Fibroblast of skin of right quadriceps (primary cell): Measurements from ENCODE around the gene RPS15.
A peak's percentile ranks its signal among the peaks of the same experiment; 100 is the strongest.

Source experiments
- DNase-seq: peaks from one replicate; pipeline ENCODE4 v3.0.0-alpha.2; 2013

The RPS15 gene

GRCh38 chr19:1455002-1455335 lies 16.8 kb downstream of the RPS15 start:
- no peak for DNase-seq

- DNase-seq = peak; percentile 45
These were observed 17.3 kb downstream of the RPS15 start for GRCh38 chr19:1455336-1456120.

- no peak for DNase-seq
These were observed 18.1 kb downstream of the RPS15 start for GRCh38 chr19:1456121-1456900.

DNA sequence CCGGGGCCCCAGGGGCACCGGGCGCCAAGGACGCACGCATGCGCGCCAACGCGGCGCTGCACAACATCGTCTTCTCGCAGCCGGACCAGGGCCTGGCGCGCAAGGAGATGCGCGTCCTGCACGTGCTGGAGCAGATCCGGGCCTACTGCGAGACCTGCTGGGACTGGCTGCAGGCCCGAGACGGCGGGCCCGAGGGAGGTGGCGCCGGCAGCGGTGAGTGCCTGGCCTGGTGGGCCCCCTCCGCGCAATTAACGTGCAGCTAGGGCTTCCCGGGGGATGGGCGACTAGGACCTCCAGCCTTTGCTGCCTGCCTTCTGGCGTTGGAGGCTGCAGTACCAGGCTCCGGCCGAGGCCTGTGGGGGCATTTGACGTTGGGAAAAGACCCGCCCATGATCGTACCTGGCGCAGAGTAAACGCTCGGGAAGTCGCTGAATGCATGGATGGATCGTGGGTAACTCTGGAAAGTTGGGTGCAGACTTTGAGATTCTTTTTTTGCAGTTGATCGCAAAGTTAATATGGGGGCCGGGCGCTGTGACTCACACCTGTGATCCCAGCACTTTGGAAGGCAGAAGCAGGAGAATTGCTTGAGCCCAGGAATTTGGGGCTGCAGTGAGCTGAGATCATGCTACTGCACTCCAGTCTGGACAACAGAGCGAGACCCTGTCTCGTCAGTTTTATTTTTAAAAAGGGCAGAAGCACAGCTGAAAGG lies 19.0 kb downstream of the RPS15 start:
- DNase-seq = no peak

DNA sequence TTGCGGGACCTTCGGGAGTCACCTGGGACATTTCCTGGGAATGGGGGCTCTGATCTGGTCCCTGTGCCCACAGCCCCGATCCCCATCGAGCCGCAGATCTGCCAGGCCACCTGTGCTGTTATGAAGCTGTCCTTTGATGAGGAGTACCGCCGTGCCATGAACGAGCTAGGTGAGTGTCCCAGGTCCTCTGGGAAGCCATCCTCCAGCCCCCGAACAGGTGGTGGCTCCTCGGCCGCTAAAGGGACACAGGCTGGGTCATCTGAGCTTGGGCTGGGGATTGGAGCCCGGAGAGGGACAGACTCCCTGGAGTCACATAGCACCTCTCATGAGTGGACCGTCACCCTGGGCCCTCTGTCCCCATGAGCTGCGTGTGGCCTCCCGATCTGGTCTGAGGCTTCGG lies 19.7 kb downstream of the RPS15 start:
- DNase-seq = no peak

DNA sequence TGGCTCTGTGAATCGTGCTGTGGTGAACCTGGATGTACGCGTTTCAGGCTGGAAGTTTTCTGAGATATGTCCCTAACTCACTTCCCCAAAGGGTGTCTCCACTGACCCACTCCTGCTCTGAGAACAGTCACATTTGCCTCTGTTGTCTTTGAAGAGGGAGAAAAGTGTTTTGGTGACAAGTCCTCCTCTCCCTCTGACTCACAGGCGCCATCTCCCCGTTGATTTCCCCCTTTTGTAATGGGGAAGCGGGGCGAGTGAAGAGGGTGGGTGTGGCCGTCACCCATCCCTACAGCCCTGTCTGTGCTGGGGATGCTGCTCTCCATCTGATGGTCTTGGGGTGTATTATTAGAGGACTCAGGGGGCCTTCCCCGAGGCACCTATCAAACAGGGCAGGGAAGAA lies 21.3 kb downstream of the RPS15 start:
- DNase-seq = no peak

- no peak for DNase-seq
These were observed 22.1 kb downstream of the RPS15 start for GRCh38 chr19:1460033-1460995.

DNA sequence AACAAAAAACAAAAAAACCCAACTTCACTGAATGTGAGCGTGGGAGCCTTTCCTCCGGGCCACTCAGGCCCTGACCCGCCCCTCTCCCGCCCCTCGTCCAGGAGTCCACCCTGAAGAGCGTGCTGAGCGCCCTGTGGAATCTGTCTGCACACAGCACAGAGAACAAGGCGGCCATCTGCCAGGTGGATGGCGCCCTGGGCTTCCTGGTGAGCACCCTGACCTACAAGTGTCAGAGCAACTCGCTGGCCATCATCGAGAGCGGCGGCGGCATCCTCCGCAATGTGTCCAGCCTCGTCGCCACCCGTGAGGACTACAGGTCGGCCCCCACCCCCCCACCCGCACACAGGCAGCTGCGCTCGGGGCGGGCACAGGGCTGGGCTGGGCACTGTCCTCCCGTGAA lies 23.7 kb downstream of the RPS15 start:
- no peak for DNase-seq

GRCh38 chr19:1465191-1466016 lies 27.2 kb downstream of the RPS15 start:
- DNase-seq = peak; percentile 40

GRCh38 chr19:1466018-1466460 lies 27.8 kb downstream of the RPS15 start:
- DNase-seq = no peak

DNA sequence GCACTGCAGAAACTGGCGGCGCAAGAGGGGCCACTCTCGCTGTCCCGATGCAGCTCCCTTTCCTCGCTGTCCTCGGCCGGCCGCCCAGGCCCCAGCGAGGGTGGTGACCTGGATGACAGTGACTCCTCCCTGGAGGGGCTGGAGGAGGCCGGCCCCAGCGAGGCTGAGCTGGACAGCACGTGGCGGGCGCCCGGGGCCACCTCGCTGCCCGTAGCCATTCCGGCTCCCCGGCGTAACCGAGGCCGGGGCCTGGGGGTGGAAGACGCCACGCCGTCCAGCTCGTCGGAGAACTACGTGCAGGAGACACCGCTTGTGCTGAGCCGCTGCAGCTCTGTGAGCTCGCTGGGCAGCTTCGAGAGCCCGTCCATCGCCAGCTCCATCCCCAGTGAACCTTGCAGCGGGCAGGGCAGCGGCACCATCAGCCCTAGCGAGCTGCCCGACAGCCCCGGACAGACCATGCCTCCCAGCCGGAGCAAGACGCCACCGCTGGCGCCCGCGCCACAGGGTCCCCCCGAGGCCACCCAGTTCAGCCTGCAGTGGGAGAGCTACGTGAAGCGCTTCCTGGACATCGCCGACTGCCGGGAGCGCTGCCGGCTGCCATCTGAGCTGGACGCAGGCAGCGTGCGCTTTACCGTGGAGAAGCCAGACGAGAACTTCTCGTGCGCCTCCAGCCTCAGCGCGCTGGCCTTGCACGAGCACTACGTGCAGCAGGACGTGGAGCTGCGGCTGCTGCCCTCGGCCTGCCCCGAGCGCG lies 28.4 kb downstream of the RPS15 start:
- DNase-seq = no peak

DNA sequence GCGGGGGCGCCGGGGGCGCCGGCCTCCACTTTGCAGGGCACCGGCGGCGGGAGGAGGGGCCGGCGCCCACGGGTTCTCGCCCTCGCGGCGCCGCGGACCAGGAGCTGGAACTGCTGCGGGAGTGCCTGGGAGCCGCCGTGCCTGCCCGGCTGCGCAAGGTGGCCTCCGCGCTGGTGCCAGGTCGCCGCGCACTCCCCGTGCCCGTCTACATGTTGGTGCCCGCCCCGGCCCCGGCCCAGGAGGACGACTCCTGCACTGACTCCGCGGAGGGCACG lies 29.0 kb downstream of the RPS15 start:
- no peak for DNase-seq

DNA sequence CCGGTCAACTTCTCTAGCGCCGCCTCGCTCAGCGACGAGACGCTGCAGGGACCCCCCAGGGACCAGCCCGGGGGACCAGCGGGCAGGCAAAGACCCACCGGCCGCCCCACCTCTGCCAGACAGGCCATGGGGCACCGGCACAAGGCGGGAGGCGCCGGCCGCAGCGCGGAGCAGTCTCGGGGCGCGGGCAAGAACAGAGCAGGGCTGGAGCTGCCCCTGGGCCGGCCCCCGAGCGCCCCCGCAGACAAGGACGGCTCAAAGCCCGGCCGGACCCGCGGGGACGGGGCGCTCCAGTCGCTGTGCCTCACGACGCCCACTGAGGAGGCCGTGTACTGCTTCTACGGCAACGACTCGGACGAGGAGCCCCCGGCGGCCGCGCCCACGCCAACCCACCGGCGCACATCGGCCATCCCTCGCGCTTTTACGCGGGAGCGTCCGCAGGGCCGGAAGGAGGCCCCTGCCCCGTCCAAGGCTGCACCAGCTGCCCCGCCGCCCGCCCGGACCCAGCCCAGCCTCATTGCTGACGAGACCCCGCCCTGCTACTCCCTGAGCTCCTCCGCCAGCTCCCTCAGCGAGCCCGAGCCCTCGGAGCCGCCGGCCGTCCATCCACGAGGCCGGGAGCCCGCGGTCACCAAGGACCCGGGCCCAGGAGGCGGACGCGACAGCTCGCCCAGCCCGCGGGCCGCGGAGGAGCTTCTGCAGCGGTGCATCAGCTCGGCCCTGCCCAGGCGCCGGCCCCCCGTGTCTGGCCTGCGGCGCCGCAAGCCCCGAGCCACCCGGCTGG lies 29.5 kb downstream of the RPS15 start:
- no peak for DNase-seq

GRCh38 chr19:1468274-1468820 lies 30.2 kb downstream of the RPS15 start:
- no peak for DNase-seq

- peak; percentile 25 for DNase-seq
These were observed 30.6 kb downstream of the RPS15 start for GRCh38 chr19:1468821-1469254.

- DNase-seq = no peak
These were observed 31.3 kb downstream of the RPS15 start for GRCh38 chr19:1469255-1470054.

- no peak for DNase-seq
These were observed 31.8 kb downstream of the RPS15 start for GRCh38 chr19:1470055-1470304.

DNA sequence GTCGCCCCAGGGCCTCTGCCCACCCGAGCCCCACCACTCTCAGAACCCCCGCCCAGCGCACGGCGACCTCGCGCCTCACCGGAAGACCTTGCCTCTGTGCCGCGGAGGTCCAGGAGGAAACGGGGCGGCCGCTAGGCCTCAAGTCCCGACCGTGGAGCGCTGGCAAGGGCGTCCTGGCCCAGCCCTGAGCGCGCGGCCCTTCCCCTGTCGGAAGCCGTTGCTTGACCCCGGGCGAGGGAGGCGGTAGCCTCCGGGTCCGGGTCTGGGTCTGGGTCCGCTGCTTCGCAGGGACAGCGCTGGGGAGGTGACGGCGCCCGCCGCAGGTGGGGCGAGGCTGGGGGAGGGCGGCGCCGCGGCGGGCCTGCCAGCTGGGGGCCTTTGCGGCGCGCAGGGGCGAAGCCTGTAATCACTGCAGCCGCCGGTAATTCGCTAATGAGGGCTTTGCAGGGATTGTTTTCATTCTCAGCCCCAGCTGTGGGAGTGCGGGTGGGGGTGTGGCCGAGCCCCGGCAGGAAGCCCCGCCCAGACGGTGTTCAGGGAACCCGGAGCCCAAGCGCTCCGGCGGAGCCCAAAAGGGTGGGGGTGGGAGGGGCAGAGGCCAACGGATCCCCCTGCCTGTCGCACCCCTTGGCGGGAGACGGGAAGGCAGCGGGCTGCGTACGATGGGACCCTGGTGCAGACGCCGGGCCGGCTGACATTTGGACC lies 32.3 kb downstream of the RPS15 start:
- DNase-seq = peak; percentile 18
